ENCODE results near the gene ZNF70.

Gene ZNF70

DNA sequence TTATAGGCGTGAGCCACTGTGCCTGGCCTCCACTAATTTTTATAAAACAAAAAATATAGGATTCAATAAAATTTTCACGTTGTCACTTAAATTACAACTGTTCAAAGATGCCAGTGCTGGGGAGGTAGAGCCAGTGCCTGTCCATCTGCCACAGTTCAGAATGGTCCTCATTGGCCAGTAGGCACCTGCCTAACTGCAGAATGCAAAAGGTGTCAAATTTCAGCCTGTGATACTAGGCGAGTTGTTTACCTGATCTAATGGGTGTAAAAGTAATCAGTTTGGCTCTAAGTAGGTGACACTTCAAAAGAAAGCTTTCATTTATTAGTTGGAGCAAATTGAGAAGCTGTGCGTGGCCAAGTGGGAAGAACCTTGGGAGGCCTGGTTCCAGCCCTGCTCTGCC is 38.2 kb upstream of the ZNF70 start:
- TF ChIP-seq, protein P1, sequence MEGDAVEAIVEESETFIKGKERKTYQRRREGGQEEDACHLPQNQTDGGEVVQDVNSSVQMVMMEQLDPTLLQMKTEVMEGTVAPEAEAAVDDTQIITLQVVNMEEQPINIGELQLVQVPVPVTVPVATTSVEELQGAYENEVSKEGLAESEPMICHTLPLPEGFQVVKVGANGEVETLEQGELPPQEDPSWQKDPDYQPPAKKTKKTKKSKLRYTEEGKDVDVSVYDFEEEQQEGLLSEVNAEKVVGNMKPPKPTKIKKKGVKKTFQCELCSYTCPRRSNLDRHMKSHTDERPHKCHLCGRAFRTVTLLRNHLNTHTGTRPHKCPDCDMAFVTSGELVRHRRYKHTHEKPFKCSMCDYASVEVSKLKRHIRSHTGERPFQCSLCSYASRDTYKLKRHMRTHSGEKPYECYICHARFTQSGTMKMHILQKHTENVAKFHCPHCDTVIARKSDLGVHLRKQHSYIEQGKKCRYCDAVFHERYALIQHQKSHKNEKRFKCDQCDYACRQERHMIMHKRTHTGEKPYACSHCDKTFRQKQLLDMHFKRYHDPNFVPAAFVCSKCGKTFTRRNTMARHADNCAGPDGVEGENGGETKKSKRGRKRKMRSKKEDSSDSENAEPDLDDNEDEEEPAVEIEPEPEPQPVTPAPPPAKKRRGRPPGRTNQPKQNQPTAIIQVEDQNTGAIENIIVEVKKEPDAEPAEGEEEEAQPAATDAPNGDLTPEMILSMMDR (IDR thresholded peaks at IDR 0.05) = no peak
- no peak for TF ChIP-seq ZFX (IDR thresholded peaks at IDR 0.05; ENCODE audit: borderline replicate concordance)
- peak overlapping the region; percentile 98 for H3K27ac ChIP-seq

DNA sequence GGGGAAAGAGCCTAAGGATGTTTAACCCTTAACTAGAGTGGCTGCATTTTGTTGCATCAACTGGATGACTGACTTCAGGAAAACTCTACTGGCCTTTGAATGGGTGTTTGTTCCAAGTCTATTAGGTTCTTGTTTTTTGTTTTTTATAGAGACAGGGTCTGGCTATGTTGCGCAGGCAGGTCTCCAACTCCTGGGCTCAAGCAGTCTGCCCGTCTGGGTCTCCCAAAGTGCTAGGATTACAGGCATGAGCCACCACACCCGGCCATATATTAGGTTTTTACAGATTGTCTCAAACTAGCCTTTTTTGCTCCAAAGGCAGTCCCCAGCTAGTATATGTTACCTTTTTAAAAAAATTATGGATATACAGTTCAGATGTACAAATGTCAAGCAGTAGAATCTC is 37.0 kb upstream of the ZNF70 start:
- no peak for TF ChIP-seq ZFX (IDR thresholded peaks at IDR 0.05; ENCODE audit: borderline replicate concordance)
- TF ChIP-seq, protein P1 (IDR thresholded peaks at IDR 0.05) = no peak
- H3K27ac ChIP-seq = peak overlapping the region; percentile 98

DNA sequence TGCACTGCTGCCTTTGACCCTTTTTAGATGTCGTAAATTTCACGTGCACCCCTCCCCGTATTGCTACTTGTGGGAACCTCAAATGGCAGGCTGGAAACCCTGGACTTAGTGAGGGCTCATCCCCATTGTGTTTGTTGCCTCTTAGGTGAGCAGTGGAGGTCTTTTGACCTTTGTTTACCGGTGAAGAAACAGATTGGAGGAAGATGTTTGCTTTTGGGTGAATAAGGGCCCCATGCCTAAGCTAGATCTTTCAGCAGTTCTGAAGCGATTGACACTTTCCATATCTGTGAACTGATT is 36.6 kb upstream of the ZNF70 start:
- TF ChIP-seq ZFX (IDR thresholded peaks at IDR 0.05; ENCODE audit: borderline replicate concordance) = no peak
- TF ChIP-seq, protein P1 (IDR thresholded peaks at IDR 0.05) = no peak
- peak overlapping the region; percentile 98 for H3K27ac ChIP-seq

DNA sequence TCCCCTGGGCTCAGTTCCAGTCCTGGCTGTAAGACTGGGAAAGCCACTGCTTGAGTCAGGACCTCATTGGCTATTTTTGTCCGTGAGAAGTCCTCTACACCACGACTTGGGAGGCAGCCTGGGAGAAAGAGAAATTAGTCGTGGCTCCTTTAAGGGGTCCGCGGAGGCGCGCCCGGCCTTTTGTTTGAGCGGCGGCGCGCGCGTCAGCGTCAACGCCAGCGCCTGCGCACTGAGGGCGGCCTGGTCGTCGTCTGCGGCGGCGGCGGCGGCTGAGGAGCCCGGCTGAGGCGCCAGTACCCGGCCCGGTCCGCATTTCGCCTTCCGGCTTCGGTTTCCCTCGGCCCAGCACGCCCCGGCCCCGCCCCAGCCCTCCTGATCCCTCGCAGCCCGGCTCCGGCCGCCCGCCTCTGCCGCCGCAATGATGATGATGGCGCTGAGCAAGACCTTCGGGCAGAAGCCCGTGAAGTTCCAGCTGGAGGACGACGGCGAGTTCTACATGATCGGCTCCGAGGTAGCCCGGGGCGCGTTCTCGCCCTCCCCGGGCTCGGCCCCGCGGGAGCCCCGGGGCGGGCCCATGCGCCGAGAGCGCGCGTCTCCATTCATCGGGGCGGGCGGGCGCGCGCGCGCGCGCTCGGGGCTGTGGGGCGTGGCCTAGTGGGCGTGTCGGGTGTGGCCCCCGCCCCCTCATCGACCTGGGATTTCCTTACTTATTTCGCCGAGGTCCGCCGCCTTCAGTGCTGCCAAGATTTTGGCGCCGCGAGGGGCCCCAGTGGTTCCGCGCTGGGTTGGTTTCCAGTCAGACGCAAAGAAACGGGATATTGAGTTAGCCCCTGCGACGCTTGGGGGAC is 36.1 kb upstream of the ZNF70 start, which contains the start of gene SMARCB1:
Gene SMARCB1, plus strand, starts transcription at position 215 of the 848 bp plus-strand sequence. Its CDS starts 204 bp downstream, at position 419.
- H3K27ac ChIP-seq = peak within 1 kb of the TSS; percentile 98
- no peak for TF ChIP-seq ZFX (IDR thresholded peaks at IDR 0.05; ENCODE audit: borderline replicate concordance)
- TF ChIP-seq, protein P1 (IDR thresholded peaks at IDR 0.05) = no peak

DNA sequence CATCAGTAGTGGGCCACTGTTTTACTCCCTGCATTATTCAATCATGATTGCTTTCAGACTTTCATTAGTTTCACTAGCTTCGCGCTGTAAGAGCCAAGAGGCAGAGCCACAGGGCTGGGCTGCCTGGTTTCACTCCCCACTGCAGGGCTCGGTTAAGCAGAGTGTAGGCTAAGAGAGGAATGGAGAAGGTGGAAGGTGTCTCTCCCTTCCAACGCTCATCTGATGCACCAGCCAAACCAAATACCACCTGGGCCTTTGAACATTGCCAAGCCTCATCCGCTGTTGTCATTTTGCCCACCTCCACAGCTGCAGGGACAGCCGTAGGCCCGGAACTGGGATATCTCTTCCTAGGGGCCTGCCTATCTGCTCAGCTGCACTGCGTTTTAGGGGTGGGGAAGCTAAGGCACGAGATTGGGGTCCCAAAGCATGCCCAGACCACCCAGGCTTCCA is 35.4 kb upstream of the ZNF70 start:
- TF ChIP-seq, protein P1 (IDR thresholded peaks at IDR 0.05) = no peak
- no peak for TF ChIP-seq ZFX (IDR thresholded peaks at IDR 0.05; ENCODE audit: borderline replicate concordance)
- peak overlapping the region; percentile 98 for H3K27ac ChIP-seq

DNA sequence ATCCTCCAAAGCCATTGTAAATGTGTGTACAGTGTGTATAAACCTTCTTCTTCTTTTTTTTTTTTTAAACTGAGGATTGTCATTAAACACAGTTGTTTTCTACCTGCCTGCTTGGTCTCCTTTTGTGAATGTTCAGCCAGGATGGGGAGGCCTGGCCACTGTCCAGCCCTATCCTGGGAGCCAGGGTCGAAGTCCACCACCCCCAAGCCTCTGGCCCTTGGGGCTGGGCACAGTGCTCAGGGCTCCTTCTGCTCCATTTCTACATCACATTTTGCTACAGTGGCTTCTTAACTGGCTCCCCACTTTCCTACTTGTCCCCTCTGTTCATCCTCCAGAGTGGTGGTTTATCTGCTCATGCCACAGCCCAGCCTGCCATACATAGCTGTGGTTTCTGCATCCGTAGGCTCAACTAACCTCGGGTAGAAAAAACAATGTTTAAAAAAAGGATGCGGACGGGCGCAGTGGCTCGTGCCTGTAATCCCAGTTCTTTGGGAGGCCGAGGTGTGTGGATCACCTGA is 33.4 kb upstream of the ZNF70 start:
- no peak for TF ChIP-seq ZFX (IDR thresholded peaks at IDR 0.05; ENCODE audit: borderline replicate concordance)
- TF ChIP-seq, protein P1 (IDR thresholded peaks at IDR 0.05) = no peak
- no peak overlapping the region for H3K27ac ChIP-seq

Measured in 22Rv1 (cell line).